ENCODE results near the gene CFLAR. TPM values are rescaled to one million over a fixed set of nuclear protein-coding genes. Genes with fewer than 3 reads are reported as not detected.

The CFLAR gene
- total and polyA plus RNA-seq, 9 of the 15 experiments (the other 6 are each of a cell fraction or from before 2014, with no cell fraction given) = 27.5 to 102 (median 54.0) TPM

DNA sequence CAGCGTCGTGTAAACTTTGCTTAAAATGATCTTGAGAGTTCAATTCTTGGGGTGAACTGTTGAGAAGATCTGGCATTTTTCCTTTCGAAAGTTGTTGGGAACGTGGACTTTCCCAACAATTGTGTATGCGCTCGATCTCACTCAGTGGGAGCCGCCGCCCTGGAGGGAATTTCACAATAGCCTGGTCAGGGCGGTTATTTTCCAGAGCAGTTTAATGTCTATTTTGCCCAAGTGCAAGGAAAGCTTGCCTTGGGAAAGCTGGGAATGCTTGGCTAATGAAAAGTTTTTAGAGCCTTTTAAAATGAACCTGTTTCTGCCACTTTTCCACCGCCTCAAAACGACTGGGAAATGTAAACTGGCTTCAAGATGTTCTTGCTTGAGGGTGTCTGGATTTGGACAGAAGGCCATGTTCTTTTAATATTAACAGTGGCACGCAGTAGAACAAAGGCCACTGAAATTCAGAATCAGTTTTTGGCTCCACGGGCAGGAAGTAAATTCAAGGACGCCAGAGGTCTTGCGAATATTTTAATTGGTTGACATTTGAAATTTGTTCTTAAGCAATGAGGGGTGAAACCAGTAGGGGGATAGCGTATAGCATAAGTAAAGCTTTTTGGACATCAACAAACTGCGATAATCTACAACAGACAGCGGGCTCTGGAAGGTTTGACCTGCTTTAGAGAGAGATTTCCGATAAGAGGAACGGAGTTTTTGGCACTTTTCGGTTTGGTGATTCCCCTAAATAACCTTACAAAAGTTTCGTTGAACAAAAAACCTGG is 1.2 kb downstream of the CFLAR start:
- intact Hi-C loops (cut with micrococcal nuclease) = loop anchor here (5.0 kb wide), 1 partner anchor 290 kb away; no protein-coding TSS in a partner anchor
- FAIRE-seq (peak; percentile 32), DNase-seq (ENCODE audit: extremely low read depth in 1 of 4, low spot score in 3 of 4) (peak in 2 of 4 experiments; percentile 54 to 71), ATAC-seq (peak; percentile 14)
- no peaks in the 10 kb centered on the region for H3K9me1 ChIP-seq (ENCODE audit: control insufficient read depth, insufficient read depth, low read length)
- H3K36me3 ChIP-seq (ENCODE audit: control insufficient read depth, insufficient read depth, low read length) = peaks cover 16% of the 10 kb centered on the region; the same call in 2 of the 3 replicates
- peak overlapping the region; percentile 67 for H2AFZ ChIP-seq (ENCODE audit: low read depth, low read length)
- H3K4me2 ChIP-seq (ENCODE audit: insufficient read depth, low read length) = peak overlapping the region; percentile 93
- peak overlapping the region; percentile 94 to 95 for H3K9ac ChIP-seq (ENCODE audit: insufficient read depth in 1 of 2, low read depth in 2 of 2, low read length in 2 of 2)
- no TSS peak for BruUV-seq (replicated peaks)
- peak overlapping the region; percentile 98 for H3K27ac ChIP-seq (ENCODE audit: extremely low read depth, low read depth, low read length)
- peak overlapping the region; percentile 93 for H3K4me3 ChIP-seq
- H3K27me3 ChIP-seq (ENCODE audit: control insufficient read depth in 2 of 2, insufficient read depth in 2 of 2, low read length in 2 of 2) = no peaks in the 10 kb centered on the region
- WGBS (ENCODE audit: insufficient coverage, low coverage, missing lambda C conversion rate) = under 1% methylated on average over 20 of the region's 22 CpGs
- H3K9me3 ChIP-seq (replicated peaks; ENCODE audit: control insufficient read depth, insufficient read depth, low read depth, low read length) = no peaks in the 10 kb centered on the region
- H3K4me1 ChIP-seq (replicated peaks in 1 of 2; ENCODE audit: control insufficient read depth in 2 of 2, insufficient read depth in 2 of 2, low read length in 2 of 2) = peaks cover 10 to 26% of the 10 kb centered on the region in 2 experiments; a peak in 4 of 5 replicates
- CTCF ChIA-PET (ENCODE audit: low intra/inter-chr PET ratio) = interaction anchor here (0.6 to 1.5 kb wide), 4 partner anchors 41 to 711 kb away, joined by 3 to 8 read pairs (median 4); no protein-coding TSS in a partner anchor
- POLR2A ChIA-PET = interaction anchor here (0.8 to 2.6 kb wide), 11 partner anchors 9 to 351 kb away, joined by 3 to 12 read pairs (median 3); partner anchors contain the start of gene CASP10
- H3K79me2 ChIP-seq (ENCODE audit: control insufficient read depth, insufficient read depth, low read length) = peaks cover 85% of the 10 kb centered on the region
- 0 out of 2 replicates have a peak, but pooled peaks cover 2% of the 10 kb centered on the region for H4K20me1 ChIP-seq (replicated peaks; ENCODE audit: control insufficient read depth, insufficient read depth, low read length)
- in situ Hi-C loops (cut with MboI) = no loop called here
- TF ChIP-seq, protein P1, sequence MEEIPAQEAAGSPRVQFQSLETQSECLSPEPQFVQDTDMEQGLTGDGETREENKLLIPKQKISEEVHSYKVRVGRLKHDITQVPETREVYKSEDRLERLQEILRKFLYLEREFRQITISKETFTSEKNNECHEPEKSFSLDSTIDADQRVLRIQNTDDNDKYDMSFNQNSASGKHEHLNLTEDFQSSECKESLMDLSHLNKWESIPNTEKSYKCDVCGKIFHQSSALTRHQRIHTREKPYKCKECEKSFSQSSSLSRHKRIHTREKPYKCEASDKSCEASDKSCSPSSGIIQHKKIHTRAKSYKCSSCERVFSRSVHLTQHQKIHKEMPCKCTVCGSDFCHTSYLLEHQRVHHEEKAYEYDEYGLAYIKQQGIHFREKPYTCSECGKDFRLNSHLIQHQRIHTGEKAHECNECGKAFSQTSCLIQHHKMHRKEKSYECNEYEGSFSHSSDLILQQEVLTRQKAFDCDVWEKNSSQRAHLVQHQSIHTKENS (CRISPR knock-in tag; IDR thresholded peaks at IDR 0.05) = no peak
- 0 out of 2 replicates have a peak, but pooled peaks have one; percentile 7 for TF ChIP-seq SIN3B (IDR thresholded peaks at IDR 0.05; ENCODE audit: low read depth)
- peak; percentile 93 for TF ChIP-seq CEBPB (tag; IDR thresholded peaks at IDR 0.05)
- TF ChIP-seq CCAR2 (IDR thresholded peaks at IDR 0.05; ENCODE audit: low read depth, low read length) = no peak
- no peak for TF ChIP-seq POLR2A (conservative IDR thresholded peaks at IDR 0.05)
- TF ChIP-seq, protein P2, sequence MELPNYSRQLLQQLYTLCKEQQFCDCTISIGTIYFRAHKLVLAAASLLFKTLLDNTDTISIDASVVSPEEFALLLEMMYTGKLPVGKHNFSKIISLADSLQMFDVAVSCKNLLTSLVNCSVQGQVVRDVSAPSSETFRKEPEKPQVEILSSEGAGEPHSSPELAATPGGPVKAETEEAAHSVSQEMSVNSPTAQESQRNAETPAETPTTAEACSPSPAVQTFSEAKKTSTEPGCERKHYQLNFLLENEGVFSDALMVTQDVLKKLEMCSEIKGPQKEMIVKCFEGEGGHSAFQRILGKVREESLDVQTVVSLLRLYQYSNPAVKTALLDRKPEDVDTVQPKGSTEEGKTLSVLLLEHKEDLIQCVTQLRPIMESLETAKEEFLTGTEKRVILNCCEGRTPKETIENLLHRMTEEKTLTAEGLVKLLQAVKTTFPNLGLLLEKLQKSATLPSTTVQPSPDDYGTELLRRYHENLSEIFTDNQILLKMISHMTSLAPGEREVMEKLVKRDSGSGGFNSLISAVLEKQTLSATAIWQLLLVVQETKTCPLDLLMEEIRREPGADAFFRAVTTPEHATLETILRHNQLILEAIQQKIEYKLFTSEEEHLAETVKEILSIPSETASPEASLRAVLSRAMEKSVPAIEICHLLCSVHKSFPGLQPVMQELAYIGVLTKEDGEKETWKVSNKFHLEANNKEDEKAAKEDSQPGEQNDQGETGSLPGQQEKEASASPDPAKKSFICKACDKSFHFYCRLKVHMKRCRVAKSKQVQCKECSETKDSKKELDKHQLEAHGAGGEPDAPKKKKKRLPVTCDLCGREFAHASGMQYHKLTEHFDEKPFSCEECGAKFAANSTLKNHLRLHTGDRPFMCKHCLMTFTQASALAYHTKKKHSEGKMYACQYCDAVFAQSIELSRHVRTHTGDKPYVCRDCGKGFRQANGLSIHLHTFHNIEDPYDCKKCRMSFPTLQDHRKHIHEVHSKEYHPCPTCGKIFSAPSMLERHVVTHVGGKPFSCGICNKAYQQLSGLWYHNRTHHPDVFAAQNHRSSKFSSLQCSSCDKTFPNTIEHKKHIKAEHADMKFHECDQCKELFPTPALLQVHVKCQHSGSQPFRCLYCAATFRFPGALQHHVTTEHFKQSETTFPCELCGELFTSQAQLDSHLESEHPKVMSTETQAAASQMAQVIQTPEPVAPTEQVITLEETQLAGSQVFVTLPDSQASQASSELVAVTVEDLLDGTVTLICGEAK (IDR thresholded peaks at IDR 0.05) = no peak
- TF ChIP-seq, protein P2 (CRISPR knock-in tag; IDR thresholded peaks at IDR 0.05) = peak; percentile 85
- no peak for TF ChIP-seq BRD4 (IDR thresholded peaks at IDR 0.05)
- TF ChIP-seq CREM (IDR thresholded peaks at IDR 0.05; ENCODE audit: low read depth) = no peak
- TF ChIP-seq, protein P3, sequence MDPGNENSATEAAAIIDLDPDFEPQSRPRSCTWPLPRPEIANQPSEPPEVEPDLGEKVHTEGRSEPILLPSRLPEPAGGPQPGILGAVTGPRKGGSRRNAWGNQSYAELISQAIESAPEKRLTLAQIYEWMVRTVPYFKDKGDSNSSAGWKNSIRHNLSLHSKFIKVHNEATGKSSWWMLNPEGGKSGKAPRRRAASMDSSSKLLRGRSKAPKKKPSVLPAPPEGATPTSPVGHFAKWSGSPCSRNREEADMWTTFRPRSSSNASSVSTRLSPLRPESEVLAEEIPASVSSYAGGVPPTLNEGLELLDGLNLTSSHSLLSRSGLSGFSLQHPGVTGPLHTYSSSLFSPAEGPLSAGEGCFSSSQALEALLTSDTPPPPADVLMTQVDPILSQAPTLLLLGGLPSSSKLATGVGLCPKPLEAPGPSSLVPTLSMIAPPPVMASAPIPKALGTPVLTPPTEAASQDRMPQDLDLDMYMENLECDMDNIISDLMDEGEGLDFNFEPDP (CRISPR knock-in tag; IDR thresholded peaks at IDR 0.05) = no peak

All from K562 (cell line).